ENCODE data around the gene LGALSL.
"Not testable (repeated sequence)": the region's sequence is repeated elsewhere in the genome, so short reads cannot be mapped to it uniquely, and the experiment has no call there.

LGALSL gene

GRCh38 chr2:64442801-64443429 is 11.0 kb upstream of the LGALSL start:
- no peak for DNase-seq

DNA sequence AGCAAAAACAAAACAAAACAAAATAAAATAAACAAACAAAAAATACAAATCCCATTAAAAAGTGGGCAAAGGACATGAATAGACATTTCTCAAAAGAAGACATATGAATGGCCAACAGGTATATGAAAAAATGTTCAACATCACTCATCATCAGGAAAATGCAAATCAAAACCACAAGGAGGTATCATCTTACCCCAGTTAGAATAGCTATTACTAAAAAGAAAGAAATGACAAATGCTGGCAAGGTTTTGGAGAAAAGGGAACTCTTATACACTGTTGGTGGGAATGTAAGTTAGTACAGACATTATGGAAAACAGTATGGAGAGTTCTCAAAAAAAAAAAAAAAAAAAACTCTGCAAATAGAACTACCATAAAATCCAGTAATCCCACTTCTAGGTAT is 8.0 kb upstream of the LGALSL start:
- DNase-seq: not testable (repeated sequence)

DNA sequence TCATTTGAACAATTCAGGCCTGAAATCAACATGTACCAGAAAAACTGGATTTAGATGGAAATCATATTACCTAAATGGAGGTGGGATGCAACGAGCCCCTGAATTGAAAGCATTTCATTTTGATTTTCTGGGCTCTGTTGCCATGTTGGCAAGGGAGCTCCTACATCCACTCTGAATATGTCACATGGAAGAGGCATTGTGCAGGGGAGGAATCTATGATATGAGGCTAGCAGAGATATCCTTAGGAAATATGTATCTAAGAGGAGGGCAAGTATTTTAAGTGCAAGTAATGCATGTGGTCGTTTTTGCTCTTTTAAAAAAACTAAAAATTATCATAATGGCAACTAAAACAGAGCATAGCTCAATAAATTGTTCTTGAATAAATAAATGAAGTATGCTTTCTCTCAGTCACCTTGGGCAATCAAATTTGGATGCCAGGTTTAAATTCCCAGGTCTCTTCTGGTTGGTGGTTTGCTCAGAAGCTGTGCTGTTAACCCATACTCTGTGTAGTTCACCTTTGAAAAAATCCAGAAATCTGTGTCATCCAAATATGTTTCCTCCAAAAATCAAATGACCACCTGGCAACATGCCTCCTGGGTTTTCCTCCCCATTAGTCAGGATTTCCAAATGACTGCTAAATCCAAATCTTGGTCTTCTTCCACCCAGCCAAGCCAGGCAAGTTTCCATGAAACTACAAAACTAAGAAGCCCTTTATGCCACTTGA is 6.5 kb upstream of the LGALSL start:
- no peak for DNase-seq

- DNase-seq: peak; percentile 9
Observed at GRCh38 chr2:64448041-64448426, 5.9 kb upstream of the LGALSL start.

- DNase-seq: no peak
Observed at GRCh38 chr2:64451051-64451450, 2.9 kb upstream of the LGALSL start.

DNA sequence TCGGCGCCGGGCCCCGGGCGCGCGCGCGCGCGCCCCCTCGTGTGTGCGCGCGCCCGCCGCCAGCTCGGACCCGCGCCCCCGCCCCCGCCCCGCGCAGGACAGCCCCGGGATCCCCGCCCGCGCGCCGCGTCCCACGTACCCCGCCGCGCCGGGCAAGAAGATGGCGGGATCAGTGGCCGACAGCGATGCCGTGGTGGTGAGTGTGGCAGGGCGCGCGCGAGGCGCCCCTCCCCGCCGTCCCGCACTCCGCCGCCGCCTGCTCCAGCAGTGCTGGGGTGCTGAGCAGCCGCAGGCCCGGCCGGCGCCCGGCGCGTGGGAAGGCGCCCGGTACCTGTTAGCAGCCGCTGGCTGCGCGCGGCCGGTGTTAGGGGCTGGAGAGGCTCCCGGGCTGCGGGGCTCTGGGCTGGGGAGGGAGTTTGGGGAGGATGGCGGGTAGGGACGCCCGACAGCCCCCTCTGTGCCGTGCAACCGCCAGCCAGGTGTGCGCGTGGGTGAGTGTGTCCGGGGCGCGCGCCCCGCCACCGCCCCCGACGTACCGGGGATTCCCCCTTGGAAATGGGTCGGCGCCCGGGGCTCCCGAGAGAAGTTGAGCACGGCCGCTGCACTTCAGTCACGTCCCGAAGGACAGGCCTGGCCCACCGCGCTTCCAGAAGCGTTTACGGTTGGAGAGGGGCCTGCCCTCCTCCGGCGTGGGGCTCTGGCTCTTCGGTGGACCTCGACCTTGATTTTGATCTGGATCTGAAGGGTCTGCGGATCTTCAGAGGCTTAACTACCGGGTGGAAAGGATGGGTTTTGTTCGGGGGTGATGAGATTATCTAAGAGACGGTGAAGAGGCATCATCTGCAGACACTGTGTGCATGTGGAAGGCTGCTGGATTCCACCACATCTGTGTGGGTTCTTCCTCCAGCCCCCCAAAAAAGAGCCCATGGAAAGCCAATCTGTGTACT is 697 bp downstream of the LGALSL start:
- DNase-seq: peak; percentile 25

DNA sequence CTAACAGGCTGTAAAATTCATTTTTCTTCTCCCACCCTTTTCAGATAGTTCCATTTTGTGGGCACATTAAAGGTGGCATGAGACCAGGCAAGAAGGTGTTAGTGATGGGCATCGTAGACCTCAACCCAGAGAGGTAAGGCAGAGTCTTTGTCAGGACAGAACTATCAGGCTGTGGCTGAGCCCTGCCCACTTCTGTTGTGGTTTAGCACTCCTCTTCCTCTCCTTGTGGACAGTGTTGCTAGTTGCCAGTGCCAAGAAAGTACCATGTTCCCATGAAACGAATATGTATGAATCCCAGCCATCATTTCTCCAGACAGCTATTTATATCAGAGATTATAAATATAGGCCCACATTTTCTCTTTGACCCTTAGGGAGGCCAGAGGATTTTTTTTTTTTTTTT is 1.6 kb downstream of the LGALSL start:
- DNase-seq: peak; percentile 2

GRCh38 chr2:64456293-64456692 is 2.3 kb downstream of the LGALSL start:
- DNase-seq: no peak

DNA sequence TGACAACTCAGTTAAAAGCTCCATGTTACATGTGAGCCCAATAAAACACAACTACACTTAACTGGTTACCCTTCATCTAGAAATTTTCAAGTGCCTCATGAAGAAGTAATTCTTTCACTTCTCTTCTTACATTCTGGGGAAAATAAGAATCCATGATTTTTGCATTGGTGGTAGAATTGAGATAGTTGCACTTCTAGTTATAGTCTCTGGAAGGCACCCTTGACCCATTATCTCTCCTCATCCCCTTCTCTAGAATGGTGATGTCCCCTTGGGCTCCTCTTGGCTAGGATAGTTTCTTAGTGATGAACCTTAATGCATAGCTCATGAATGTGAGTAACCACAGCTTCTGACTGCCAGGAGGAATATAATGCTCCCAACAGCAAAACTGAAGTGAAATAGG is 3.6 kb downstream of the LGALSL start:
- no peak for DNase-seq

- no peak for DNase-seq
Observed at GRCh38 chr2:64459575-64459974, 5.6 kb downstream of the LGALSL start.

DNA sequence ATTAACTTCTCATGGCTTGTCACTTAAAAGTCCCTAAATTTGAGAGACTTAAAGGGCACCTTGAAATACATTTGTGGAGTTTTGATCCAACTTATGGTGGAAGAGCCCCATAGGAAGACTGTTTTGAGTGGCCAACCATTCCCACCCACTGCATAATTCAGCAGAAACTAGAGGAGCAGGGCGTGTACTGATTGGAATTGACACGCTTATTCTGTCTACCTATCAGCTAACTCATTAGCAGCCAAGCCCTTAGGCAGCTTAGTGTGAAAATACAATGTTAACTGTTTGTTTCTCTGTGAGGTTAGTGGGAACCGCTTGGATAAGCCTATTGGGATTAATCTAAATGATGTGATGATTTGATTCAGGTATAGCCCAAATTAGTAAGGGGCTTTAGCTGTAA is 6.4 kb downstream of the LGALSL start:
- no peak for DNase-seq

DNA sequence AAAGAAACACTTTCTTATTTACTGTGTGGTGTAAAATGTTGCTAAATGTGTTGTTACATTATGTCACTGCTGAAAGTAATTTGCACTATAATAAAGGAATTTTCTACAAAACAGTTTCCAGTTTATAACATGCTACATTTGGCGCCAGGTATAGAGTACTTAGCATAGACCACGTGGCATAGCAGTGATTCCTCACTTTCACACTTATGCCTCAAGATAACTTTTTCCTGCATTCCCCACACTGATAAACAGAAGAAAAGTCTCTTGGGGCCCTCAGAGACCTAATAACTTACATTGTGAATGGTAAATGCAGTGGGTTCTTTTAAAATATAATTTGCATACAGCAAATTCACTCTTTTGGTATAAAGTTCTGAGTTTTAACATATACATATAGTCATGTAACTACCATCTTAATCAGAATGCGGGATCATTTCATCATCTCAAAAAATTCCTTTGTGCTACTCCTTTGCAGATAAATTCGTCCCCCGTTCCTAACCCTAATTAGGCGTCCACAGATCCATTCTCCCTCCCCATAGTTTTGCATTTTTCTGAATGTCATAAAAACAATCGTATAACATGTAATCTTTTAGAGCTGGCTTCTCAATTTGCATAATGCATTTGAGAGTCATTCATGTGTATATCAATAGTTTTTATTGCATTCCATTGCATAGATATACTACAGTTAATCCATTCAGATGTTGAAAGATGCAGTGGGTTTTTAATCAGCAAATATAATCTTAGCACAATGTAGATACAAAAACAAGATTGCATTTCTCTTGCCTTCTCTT is 7.5 kb downstream of the LGALSL start:
- no peak for DNase-seq

GRCh38 chr2:64462171-64462570 is 8.2 kb downstream of the LGALSL start:
- DNase-seq: no peak

DNA sequence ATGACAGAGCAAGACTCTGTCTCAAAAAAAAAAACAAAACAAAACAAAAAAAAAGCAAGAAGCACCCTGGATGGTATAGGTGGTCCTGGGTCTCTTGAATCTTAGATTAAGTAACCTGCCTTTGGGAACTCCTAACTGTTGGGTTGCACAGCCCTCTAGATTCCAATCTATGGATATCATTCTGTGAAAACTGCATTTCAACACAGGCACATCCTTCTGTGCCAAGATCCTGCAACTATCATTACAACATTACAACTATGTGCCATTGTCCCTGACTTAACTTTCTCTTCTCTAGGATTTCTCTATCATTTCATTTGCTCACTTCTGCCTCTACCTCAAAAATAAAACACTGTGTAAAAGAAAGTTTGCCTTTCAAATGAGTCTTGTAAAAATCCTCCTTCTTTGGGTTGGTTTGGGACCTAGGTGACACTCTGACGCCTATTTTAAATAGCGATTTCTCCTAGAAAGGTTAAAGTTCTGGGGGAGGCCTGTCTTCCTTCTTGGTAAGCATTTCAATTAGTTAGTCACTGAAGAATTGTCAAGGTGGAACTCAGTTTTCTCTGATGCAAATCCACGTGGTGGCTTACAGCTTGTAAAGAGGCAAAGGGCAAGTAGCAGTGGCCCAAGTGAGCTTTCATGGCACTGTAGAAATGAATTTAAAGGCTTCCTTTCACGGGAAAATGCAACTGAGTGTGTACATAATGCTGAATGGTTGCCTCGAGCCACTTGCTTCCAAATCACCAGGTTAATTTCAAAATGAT is 9.2 kb downstream of the LGALSL start:
- no peak for DNase-seq

GRCh38 chr2:64463781-64464180 is 9.8 kb downstream of the LGALSL start:
- no peak for DNase-seq

DNA sequence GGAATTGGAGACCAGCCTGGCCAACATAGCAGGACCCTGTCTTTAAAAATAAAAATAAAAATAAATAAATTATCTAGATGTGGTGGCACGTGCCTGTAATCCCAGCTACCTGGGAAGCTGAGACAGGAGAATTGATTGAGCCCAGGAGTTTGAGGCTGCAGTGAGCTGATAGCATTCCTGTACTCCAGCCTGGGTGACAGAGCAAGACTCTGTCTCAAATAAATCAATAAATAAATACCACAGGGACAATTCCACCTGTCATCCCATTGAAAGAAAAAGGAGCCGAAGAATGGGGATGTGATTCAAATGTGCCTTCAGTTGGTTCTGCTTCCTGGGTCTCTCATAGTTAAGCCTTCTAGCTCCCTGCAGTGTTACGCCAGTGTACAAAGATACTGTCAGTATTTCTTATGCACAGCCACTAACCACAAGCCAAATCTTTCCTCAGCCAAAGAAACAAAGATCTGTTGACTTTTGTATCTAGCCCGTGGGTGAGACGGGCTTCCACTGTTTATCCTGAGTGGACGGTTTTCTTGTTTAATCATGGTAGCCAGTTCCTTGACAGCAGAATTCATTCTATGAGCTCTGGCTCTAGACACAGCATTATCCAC is 12.6 kb downstream of the LGALSL start:
- no peak for DNase-seq

GRCh38 chr2:64467096-64467843 is 13.3 kb downstream of the LGALSL start:
- DNase-seq: no peak

GRCh38 chr2:64469261-64469660 is 15.3 kb downstream of the LGALSL start:
- no peak for DNase-seq

GRCh38 chr2:64470071-64470470 is 16.1 kb downstream of the LGALSL start:
- no peak for DNase-seq

GRCh38 chr2:64470766-64471295 is 16.9 kb downstream of the LGALSL start:
- DNase-seq: peak; percentile 57

- no peak for DNase-seq
Observed at GRCh38 chr2:64471600-64471999, 17.6 kb downstream of the LGALSL start.

Data from NCI-H1105 treated with DMSO at 0.1 percent for 48 hours (cell line).